Calu3 (cell line): ENCODE data around the gene RAB1B. TPM values are rescaled to one million over a fixed set of nuclear protein-coding genes. Genes with fewer than 3 reads are reported as not detected.
"Not testable (repeated sequence)": the region's sequence is repeated elsewhere in the genome, so short reads cannot be mapped to it uniquely, and the experiment has no call there.

Experiments used
- BruUV-seq: library from RNA; stranded (reverse); fragments of 400-500 nt; replicated peaks from 2 replicates; lab custom pipeline; 2021; lab: Mats Ljungman, UMichigan
- CTCF ChIA-PET: fragments of 300-600 bp; sonication (Branson Sonifier 250); formaldehyde crosslinking; loops from one replicate; lab custom pipeline; 2022; ENCODE audit warnings: antibody characterized with exemption; lab: Charles Lee
- DNase-seq: peaks from one replicate; pipeline ENCODE4 v3.0.0; 2022
- H3K27ac Mint-ChIP-seq: one replicate; pipeline ENCODE4 v1.8.0; 2022; ENCODE audit warnings: mixed read lengths; ENCODE audit not compliant: unreplicated experiment
- H3K27me3 Mint-ChIP-seq: one replicate; pipeline ENCODE4 v1.8.0; 2022; ENCODE audit warnings: mixed read lengths; ENCODE audit not compliant: unreplicated experiment
- H3K36me3 Mint-ChIP-seq: one replicate; pipeline ENCODE4 v1.8.0; 2022; ENCODE audit warnings: mild to moderate bottlenecking, moderate library complexity, mixed read lengths; ENCODE audit not compliant: insufficient read depth, unreplicated experiment
- H3K4me1 Mint-ChIP-seq: one replicate; pipeline ENCODE4 v1.8.0; 2022; ENCODE audit warnings: mild to moderate bottlenecking, low read depth, mixed read lengths; ENCODE audit not compliant: unreplicated experiment
- H3K4me3 Mint-ChIP-seq: one replicate; pipeline ENCODE4 v1.8.0; 2022; ENCODE audit warnings: mild to moderate bottlenecking, low read depth, moderate library complexity, mixed read lengths; ENCODE audit not compliant: unreplicated experiment
- H3K9me3 Mint-ChIP-seq: one replicate; pipeline ENCODE4 v1.8.0; 2022; ENCODE audit warnings: low read depth, mixed read lengths; ENCODE audit not compliant: unreplicated experiment
- CTCF ChIP-seq: fragments of 200-600 bp; IDR thresholded peaks from one replicate; pipeline ENCODE4 v1.8.0; 2022; ENCODE audit warnings: antibody characterized with exemption; ENCODE audit not compliant: unreplicated experiment
- intact Hi-C: fragments of 100-400 bp; cut with micrococcal nuclease; formaldehyde crosslinking; loops from one replicate; pipeline ENCODE4 v1.10.0; 2022; ENCODE audit not compliant: unreplicated experiment
- total RNA-seq: library from RNA; stranded (reverse); gene quantifications from 2 replicates; pipeline ENCODE4 v1.2.3, GENCODE V29; 2022

Gene RAB1B
- total RNA-seq, 1 experiment from 2014 or later = 144 TPM

GRCh38 chr11:66275984-66276612 lies 7.7 kb downstream of the RAB1B start:
- no peak overlapping the region for H3K4me3 Mint-ChIP-seq
- TF ChIP-seq CTCF = no peak
- H3K27ac Mint-ChIP-seq = no peak overlapping the region
- no TSS peak for BruUV-seq
- peaks cover 25% of the 10 kb centered on the region for H3K27me3 Mint-ChIP-seq
- CTCF ChIA-PET = no interaction called here
- H3K9me3 Mint-ChIP-seq = no peaks in the 10 kb centered on the region
- H3K36me3 Mint-ChIP-seq = peaks cover 38% of the 10 kb centered on the region
- peaks cover 6% of the 10 kb centered on the region for H3K4me1 Mint-ChIP-seq
- no peak for DNase-seq
- intact Hi-C loops = no loop called here

- H3K9me3 Mint-ChIP-seq, H3K4me3 Mint-ChIP-seq, BruUV-seq, intact Hi-C loops, H3K27ac Mint-ChIP-seq, DNase-seq, CTCF ChIA-PET: not testable (repeated sequence)
- Mint-ChIP-seq H3K27me3 (peaks cover 29% of the 10 kb centered on the region), H3K4me1 (peaks cover 11% of the 10 kb centered on the region), H3K36me3 (peaks cover 43% of the 10 kb centered on the region)
These were observed 8.2 kb downstream of the RAB1B start for GRCh38 chr11:66276619-66277018.

GRCh38 chr11:66277064-66277463 lies 8.6 kb downstream of the RAB1B start:
- CTCF ChIA-PET, intact Hi-C loops, H3K9me3 Mint-ChIP-seq, H3K4me3 Mint-ChIP-seq, H3K27ac Mint-ChIP-seq, DNase-seq: not testable (repeated sequence)
- BruUV-seq = TSS peak; percentile 28
- peaks cover 47% of the 10 kb centered on the region for H3K36me3 Mint-ChIP-seq
- H3K27me3 Mint-ChIP-seq = peaks cover 29% of the 10 kb centered on the region
- H3K4me1 Mint-ChIP-seq = peaks cover 15% of the 10 kb centered on the region

- Mint-ChIP-seq H3K4me3 (peak within 1 kb of the TSS; percentile 49), H3K27ac (peak within 1 kb of the TSS; percentile 66), H3K4me1 (peaks cover 15% of the 10 kb centered on the region), H3K27me3 (peaks cover 29% of the 10 kb centered on the region), H3K36me3 (peaks cover 54% of the 10 kb centered on the region), H3K9me3 (no peaks in the 10 kb centered on the region)
- BruUV-seq = no TSS peak
- no peak for TF ChIP-seq CTCF
- peak; percentile 33 for DNase-seq
- intact Hi-C loops = no loop called here
- CTCF ChIA-PET = no interaction called here
These were observed 9.3 kb downstream of the RAB1B start, which contains the start of gene CNIH2 for GRCh38 chr11:66277471-66278362. Gene CNIH2 (plus strand): TSS chr11:66278175. CDS start chr11:66278457, 282 bp downstream.

GRCh38 chr11:66278363-66279091 lies 10.1 kb downstream of the RAB1B start:
- H3K9me3 Mint-ChIP-seq = no peaks in the 10 kb centered on the region
- H3K4me1 Mint-ChIP-seq = peaks cover 15% of the 10 kb centered on the region
- CTCF ChIA-PET = no interaction called here
- peaks cover 62% of the 10 kb centered on the region for H3K36me3 Mint-ChIP-seq
- H3K27me3 Mint-ChIP-seq = peaks cover 29% of the 10 kb centered on the region
- H3K27ac Mint-ChIP-seq = peak overlapping the region; percentile 66
- TF ChIP-seq CTCF = no peak
- intact Hi-C loops = no loop called here
- no TSS peak for BruUV-seq
- no peak for DNase-seq
- H3K4me3 Mint-ChIP-seq = peak overlapping the region; percentile 49
